Breast epithelium (tissue), 3 donors: ENCODE data around the gene EDEM1.

Source experiments
- POLR2AphosphoS5 ChIP-seq, 3 donors: sonication (generic); formaldehyde crosslinking; IDR thresholded peaks; one replicate each; pipeline ENCODE4 v1.6.1; 2017; ENCODE audit warnings: antibody characterized with exemption in 3 of 3
- TF ChIP-seq, protein P1 (sequence below), 3 donors: fragments of 450-650 bp; IDR thresholded peaks; one replicate each; pipeline ENCODE4 v1.5.1; 2016 to 2017; ENCODE audit warnings: antibody characterized with exemption in 3 of 3, mild to moderate bottlenecking in 3 of 3, moderate library complexity in 3 of 3

DNA sequence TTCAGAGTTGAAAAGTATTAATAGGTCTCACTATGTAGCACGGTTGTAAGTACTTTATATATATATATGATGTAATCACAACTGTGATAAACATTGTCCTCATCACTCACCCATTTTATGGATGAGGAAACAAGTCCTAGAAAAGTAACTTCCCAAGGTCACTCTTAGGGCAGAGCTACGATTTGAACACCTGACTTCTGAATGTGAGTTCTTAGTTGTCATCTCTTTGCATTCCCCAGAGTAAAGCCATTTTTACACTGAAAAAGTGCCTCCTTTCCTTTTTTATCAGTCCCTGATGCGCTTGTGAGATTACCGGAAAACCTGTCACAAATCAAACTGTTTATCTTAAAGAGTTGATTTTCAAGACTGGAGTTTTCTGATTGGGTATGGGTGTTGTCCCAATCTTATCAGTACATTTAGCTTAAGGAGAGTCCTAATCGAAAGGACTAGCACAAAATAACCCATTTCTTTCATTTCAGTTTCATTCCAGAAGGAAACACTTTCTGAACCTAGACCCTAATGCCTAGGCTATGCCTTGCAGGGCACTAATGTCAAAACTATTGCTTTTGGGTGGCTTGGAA, 2.3 kb upstream of the EDEM1 start:
- TF ChIP-seq, protein P1, sequence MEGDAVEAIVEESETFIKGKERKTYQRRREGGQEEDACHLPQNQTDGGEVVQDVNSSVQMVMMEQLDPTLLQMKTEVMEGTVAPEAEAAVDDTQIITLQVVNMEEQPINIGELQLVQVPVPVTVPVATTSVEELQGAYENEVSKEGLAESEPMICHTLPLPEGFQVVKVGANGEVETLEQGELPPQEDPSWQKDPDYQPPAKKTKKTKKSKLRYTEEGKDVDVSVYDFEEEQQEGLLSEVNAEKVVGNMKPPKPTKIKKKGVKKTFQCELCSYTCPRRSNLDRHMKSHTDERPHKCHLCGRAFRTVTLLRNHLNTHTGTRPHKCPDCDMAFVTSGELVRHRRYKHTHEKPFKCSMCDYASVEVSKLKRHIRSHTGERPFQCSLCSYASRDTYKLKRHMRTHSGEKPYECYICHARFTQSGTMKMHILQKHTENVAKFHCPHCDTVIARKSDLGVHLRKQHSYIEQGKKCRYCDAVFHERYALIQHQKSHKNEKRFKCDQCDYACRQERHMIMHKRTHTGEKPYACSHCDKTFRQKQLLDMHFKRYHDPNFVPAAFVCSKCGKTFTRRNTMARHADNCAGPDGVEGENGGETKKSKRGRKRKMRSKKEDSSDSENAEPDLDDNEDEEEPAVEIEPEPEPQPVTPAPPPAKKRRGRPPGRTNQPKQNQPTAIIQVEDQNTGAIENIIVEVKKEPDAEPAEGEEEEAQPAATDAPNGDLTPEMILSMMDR (IDR thresholded peaks at IDR 0.05): no peak
- TF ChIP-seq POLR2AphosphoS5 (IDR thresholded peaks at IDR 0.05): no peak
